ENCODE measurements around the gene ELAVL1. TPM values are rescaled to one million over a fixed set of nuclear protein-coding genes. Genes with fewer than 3 reads are reported as not detected.

ELAVL1 gene
- total and polyA plus RNA-seq, 9 of the 15 experiments (the other 6 are each of a cell fraction or from before 2014, with no cell fraction given) = 4.3 to 172 (median 69.2) TPM

DNA sequence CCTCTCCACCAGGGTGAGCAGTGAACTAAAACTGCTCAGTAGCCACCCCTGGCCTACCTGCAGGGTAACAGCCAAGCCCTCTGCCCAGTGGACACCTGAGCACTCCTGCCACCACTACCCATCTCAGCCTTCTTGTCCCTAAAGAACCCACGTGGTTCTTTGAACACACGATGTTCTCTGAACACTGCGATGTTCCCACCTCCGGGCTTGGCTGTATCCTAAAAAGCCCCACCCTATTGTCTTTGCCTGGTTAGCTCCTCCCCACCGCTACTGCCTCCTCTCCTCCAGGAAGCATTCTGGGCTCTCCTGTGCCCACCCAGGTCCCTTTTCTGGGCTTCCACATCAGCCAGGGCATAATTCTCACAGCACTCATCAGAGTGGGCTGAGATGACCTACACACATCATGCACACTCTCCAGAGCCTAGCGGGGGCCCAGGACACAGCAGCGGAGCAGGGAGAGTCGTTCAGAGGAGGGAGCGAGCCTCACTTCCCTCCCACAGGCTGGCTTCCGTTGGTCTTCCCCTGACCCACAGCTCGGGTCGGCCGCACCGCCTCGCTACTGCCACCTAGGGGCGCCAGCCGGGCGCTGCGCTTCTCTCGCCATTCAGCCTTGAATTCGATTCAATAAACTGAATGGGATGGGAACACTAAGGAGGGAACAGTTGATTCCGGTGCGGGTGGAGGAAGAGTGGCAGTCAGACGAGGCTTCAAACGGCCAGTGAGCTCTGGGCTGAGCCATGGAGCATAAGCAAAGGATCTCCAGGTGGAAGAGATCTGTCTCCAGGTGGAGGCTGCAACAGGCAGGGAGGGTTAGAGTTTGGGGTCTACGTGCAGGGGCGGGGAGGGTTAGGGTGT is 3.2 kb downstream of the ELAVL1 start:
- Histone ChIP-seq H3K9me3 (replicated peaks; ENCODE audit: control insufficient read depth, insufficient read depth, low read depth, low read length) (no peaks in the 10 kb centered on the region), H3K36me3 (ENCODE audit: control insufficient read depth, insufficient read depth, low read length) (peaks cover 41% of the 10 kb centered on the region), H3K27ac (ENCODE audit: extremely low read depth, low read depth, low read length) (peak overlapping the region; percentile 79), H3K9ac (ENCODE audit: insufficient read depth in 1 of 2, low read depth in 2 of 2, low read length in 2 of 2) (peak overlapping the region; percentile 70 to 85), H3K4me3 (peak overlapping the region; percentile 42), H2AFZ (ENCODE audit: low read depth, low read length) (no peak overlapping the region), H3K4me2 (ENCODE audit: insufficient read depth, low read length) (peak overlapping the region; percentile 99), H3K9me1 (ENCODE audit: control insufficient read depth, insufficient read depth, low read length) (peaks cover 17% of the 10 kb centered on the region), H3K27me3 (ENCODE audit: control insufficient read depth in 2 of 2, insufficient read depth in 2 of 2, low read length in 2 of 2) (no peaks in the 10 kb centered on the region), H3K4me1 (replicated peaks in 1 of 2; ENCODE audit: control insufficient read depth in 2 of 2, insufficient read depth in 2 of 2, low read length in 2 of 2) (peaks cover 34 to 36% of the 10 kb centered on the region in 2 experiments), H4K20me1 (replicated peaks; ENCODE audit: control insufficient read depth, insufficient read depth, low read length) (peaks cover 66% of the 10 kb centered on the region), H3K79me2 (ENCODE audit: control insufficient read depth, insufficient read depth, low read length) (peaks cover 95% of the 10 kb centered on the region)
- 5% methylated on average over 27 of the region's 27 CpGs for WGBS (ENCODE audit: insufficient coverage, low coverage, missing lambda C conversion rate)
- POLR2A ChIA-PET = interaction anchor here (0.6 to 1.3 kb wide), 9 partner anchors 49 to 320 kb away, joined by 3 to 8 read pairs (median 3); partner anchors contain the start of genes CCL25, RPS28 and TIMM44
- in situ Hi-C loops (cut with MboI) = no loop called here
- BruUV-seq (replicated peaks) = no TSS peak
- intact Hi-C loops (cut with micrococcal nuclease) = loop anchor here (2.0 kb wide), 1 partner anchor 59 kb away; the partner anchor contains the start of gene TIMM44
- CTCF ChIA-PET (ENCODE audit: low intra/inter-chr PET ratio) = interaction anchor here (0.6 to 1.1 kb wide), 3 partner anchors 31 to 144 kb away, joined by 4 to 5 read pairs (median 4); no protein-coding TSS in a partner anchor
- FAIRE-seq (peak; percentile 94), DNase-seq (ENCODE audit: extremely low read depth in 1 of 4, low spot score in 3 of 4) (peak; percentile 80 to 92 (median 84)), ATAC-seq (peak; percentile 86)
- TF ChIP-seq ERF (CRISPR knock-in tag; IDR thresholded peaks at IDR 0.05) (no peak), MBD2 (IDR thresholded peaks at IDR 0.05; ENCODE audit: borderline replicate concordance, low read depth) (no peak; the same call in 1 of the 2 replicates), SMARCC2 (IDR thresholded peaks at IDR 0.05; ENCODE audit: low read depth) (no peak), ZNF507 (tag; conservative IDR thresholded peaks at IDR 0.05) (no peak), MAFK (IDR thresholded peaks at IDR 0.05; ENCODE audit: low read length) (no peak), POLR2AphosphoS5 (IDR thresholded peaks at IDR 0.05; ENCODE audit: control insufficient read depth, insufficient read depth, low read depth, low read length) (no peak), PURB (CRISPR knock-in tag; IDR thresholded peaks at IDR 0.05; ENCODE audit: low read depth) (no peak), GABPB2 (CRISPR knock-in tag; conservative IDR thresholded peaks at IDR 0.05) (no peak), CTBP1 (IDR thresholded peaks at IDR 0.05; ENCODE audit: borderline replicate concordance) (peak; percentile 75), ZNF253 (CRISPR knock-in tag; conservative IDR thresholded peaks at IDR 0.05) (no peak), MXI1 (IDR thresholded peaks at IDR 0.05; ENCODE audit: low read depth, low read length) (no peak), ZNF197 (CRISPR knock-in tag; IDR thresholded peaks at IDR 0.05; ENCODE audit: low read depth) (no peak)
- TF ChIP-seq, protein P1, sequence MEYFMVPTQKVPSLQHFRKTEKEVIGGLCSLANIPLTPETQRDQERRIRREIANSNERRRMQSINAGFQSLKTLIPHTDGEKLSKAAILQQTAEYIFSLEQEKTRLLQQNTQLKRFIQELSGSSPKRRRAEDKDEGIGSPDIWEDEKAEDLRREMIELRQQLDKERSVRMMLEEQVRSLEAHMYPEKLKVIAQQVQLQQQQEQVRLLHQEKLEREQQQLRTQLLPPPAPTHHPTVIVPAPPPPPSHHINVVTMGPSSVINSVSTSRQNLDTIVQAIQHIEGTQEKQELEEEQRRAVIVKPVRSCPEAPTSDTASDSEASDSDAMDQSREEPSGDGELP (CRISPR knock-in tag; IDR thresholded peaks at IDR 0.05; ENCODE audit: borderline replicate concordance) = peak; percentile 78; the same call in 1 of the 2 replicates
- TF ChIP-seq, protein P2, sequence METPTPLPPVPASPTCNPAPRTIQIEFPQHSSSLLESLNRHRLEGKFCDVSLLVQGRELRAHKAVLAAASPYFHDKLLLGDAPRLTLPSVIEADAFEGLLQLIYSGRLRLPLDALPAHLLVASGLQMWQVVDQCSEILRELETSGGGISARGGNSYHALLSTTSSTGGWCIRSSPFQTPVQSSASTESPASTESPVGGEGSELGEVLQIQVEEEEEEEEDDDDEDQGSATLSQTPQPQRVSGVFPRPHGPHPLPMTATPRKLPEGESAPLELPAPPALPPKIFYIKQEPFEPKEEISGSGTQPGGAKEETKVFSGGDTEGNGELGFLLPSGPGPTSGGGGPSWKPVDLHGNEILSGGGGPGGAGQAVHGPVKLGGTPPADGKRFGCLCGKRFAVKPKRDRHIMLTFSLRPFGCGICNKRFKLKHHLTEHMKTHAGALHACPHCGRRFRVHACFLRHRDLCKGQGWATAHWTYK (CRISPR knock-in tag; IDR thresholded peaks at IDR 0.05) = no peak
- TF ChIP-seq, protein P3, sequence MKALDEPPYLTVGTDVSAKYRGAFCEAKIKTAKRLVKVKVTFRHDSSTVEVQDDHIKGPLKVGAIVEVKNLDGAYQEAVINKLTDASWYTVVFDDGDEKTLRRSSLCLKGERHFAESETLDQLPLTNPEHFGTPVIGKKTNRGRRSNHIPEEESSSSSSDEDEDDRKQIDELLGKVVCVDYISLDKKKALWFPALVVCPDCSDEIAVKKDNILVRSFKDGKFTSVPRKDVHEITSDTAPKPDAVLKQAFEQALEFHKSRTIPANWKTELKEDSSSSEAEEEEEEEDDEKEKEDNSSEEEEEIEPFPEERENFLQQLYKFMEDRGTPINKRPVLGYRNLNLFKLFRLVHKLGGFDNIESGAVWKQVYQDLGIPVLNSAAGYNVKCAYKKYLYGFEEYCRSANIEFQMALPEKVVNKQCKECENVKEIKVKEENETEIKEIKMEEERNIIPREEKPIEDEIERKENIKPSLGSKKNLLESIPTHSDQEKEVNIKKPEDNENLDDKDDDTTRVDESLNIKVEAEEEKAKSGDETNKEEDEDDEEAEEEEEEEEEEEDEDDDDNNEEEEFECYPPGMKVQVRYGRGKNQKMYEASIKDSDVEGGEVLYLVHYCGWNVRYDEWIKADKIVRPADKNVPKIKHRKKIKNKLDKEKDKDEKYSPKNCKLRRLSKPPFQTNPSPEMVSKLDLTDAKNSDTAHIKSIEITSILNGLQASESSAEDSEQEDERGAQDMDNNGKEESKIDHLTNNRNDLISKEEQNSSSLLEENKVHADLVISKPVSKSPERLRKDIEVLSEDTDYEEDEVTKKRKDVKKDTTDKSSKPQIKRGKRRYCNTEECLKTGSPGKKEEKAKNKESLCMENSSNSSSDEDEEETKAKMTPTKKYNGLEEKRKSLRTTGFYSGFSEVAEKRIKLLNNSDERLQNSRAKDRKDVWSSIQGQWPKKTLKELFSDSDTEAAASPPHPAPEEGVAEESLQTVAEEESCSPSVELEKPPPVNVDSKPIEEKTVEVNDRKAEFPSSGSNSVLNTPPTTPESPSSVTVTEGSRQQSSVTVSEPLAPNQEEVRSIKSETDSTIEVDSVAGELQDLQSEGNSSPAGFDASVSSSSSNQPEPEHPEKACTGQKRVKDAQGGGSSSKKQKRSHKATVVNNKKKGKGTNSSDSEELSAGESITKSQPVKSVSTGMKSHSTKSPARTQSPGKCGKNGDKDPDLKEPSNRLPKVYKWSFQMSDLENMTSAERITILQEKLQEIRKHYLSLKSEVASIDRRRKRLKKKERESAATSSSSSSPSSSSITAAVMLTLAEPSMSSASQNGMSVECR (CRISPR knock-in tag; IDR thresholded peaks at IDR 0.05) = peak; percentile 82
